SK-N-SH treated with all-trans-retinoic acid at 6 μM for 48 hours (cell line): Measurements from ENCODE around the gene TSHZ3.

Source experiments
- ARNTL ChIP-seq: fragments of 450-650 bp; formaldehyde crosslinking; IDR thresholded peaks from 2 replicates; pipeline ENCODE4 v1.5.0; 2020; ENCODE audit warnings: low read depth, mild to moderate bottlenecking, moderate library complexity, borderline replicate concordance
- CSDC2 ChIP-seq: fragments of 250-450 bp; sonication (Bioruptor Pico); IDR thresholded peaks from 2 replicates; pipeline ENCODE4 v1.5.0; 2020; ENCODE audit warnings: mild to moderate bottlenecking, moderate library complexity
- ESRRG ChIP-seq: fragments of 250-450 bp; sonication (Bioruptor Pico); IDR thresholded peaks from 2 replicates; pipeline ENCODE4 v1.6.1; 2021; ENCODE audit warnings: mild to moderate bottlenecking
- ZNF70 ChIP-seq: fragments of 450-650 bp; formaldehyde crosslinking; IDR thresholded peaks from 2 replicates; pipeline ENCODE4 v1.5.0; 2020; ENCODE audit warnings: mild to moderate bottlenecking, moderate library complexity
- TF ChIP-seq, protein P1 (sequence below): fragments of 250-450 bp; sonication (Bioruptor Pico); IDR thresholded peaks from 2 replicates; pipeline ENCODE4 v1.5.1; 2021; ENCODE audit warnings: mild to moderate bottlenecking, moderate library complexity
- TF ChIP-seq, protein P2 (sequence below): fragments of 250-450 bp; sonication (Bioruptor Pico); IDR thresholded peaks from 2 replicates; pipeline ENCODE4 v1.5.0; 2020; ENCODE audit warnings: mild to moderate bottlenecking, moderate library complexity
- TF ChIP-seq, protein P3 (sequence below): fragments of 250-450 bp; sonication (Bioruptor Pico); IDR thresholded peaks from 2 replicates; pipeline ENCODE4 v1.8.0; 2020; ENCODE audit warnings: mild to moderate bottlenecking, moderate library complexity, borderline replicate concordance

DNA sequence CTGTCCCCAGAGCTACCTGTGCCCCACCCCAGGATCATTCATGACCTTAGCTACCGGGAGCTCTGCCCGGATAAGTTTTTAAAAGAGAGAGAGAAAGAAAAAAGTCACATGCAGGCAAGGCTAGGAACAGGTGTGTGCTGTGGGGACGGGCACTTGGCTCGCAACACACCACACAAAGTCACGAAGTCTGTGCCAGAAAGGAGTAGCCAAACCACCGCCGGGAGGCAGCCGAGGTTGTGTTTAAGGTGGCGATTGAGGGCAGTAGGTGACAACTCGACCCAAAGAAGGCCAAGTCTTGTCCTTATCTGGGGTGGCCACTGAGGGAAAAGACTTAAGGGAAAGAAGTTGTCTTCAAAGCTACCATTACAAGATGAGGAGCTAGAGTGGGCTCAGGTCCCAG lies 4.6 kb upstream of the TSHZ3 start:
- TF ChIP-seq, protein P1, sequence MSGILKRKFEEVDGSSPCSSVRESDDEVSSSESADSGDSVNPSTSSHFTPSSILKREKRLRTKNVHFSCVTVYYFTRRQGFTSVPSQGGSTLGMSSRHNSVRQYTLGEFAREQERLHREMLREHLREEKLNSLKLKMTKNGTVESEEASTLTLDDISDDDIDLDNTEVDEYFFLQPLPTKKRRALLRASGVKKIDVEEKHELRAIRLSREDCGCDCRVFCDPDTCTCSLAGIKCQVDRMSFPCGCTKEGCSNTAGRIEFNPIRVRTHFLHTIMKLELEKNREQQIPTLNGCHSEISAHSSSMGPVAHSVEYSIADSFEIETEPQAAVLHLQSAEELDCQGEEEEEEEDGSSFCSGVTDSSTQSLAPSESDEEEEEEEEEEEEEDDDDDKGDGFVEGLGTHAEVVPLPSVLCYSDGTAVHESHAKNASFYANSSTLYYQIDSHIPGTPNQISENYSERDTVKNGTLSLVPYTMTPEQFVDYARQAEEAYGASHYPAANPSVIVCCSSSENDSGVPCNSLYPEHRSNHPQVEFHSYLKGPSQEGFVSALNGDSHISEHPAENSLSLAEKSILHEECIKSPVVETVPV (CRISPR knock-in tag) = no peak
- TF ChIP-seq, protein P2, sequence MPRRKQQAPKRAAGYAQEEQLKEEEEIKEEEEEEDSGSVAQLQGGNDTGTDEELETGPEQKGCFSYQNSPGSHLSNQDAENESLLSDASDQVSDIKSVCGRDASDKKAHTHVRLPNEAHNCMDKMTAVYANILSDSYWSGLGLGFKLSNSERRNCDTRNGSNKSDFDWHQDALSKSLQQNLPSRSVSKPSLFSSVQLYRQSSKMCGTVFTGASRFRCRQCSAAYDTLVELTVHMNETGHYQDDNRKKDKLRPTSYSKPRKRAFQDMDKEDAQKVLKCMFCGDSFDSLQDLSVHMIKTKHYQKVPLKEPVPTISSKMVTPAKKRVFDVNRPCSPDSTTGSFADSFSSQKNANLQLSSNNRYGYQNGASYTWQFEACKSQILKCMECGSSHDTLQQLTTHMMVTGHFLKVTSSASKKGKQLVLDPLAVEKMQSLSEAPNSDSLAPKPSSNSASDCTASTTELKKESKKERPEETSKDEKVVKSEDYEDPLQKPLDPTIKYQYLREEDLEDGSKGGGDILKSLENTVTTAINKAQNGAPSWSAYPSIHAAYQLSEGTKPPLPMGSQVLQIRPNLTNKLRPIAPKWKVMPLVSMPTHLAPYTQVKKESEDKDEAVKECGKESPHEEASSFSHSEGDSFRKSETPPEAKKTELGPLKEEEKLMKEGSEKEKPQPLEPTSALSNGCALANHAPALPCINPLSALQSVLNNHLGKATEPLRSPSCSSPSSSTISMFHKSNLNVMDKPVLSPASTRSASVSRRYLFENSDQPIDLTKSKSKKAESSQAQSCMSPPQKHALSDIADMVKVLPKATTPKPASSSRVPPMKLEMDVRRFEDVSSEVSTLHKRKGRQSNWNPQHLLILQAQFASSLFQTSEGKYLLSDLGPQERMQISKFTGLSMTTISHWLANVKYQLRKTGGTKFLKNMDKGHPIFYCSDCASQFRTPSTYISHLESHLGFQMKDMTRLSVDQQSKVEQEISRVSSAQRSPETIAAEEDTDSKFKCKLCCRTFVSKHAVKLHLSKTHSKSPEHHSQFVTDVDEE = no peak
- TF ChIP-seq ESRRG (CRISPR knock-in tag) (no peak), ARNTL (CRISPR knock-in tag) (no peak), CSDC2 (CRISPR knock-in tag) (no peak), ZNF70 (no peak)
- TF ChIP-seq, protein P3, sequence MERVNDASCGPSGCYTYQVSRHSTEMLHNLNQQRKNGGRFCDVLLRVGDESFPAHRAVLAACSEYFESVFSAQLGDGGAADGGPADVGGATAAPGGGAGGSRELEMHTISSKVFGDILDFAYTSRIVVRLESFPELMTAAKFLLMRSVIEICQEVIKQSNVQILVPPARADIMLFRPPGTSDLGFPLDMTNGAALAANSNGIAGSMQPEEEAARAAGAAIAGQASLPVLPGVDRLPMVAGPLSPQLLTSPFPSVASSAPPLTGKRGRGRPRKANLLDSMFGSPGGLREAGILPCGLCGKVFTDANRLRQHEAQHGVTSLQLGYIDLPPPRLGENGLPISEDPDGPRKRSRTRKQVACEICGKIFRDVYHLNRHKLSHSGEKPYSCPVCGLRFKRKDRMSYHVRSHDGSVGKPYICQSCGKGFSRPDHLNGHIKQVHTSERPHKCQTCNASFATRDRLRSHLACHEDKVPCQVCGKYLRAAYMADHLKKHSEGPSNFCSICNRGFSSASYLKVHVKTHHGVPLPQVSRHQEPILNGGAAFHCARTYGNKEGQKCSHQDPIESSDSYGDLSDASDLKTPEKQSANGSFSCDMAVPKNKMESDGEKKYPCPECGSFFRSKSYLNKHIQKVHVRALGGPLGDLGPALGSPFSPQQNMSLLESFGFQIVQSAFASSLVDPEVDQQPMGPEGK (CRISPR knock-in tag) = no peak
